DMS53 (cell line): ENCODE data around the gene TMEM184B.

Experiments
- DNase-seq: peaks from one replicate; lab custom pipeline; 2025; lab: John Stamatoyannopoulos, UW

TMEM184B gene

GRCh38 chr22:38308791-38309498 is 36.1 kb upstream of the TMEM184B start:
- no peak for DNase-seq

- DNase-seq: no peak
Observed at GRCh38 chr22:38305471-38306448, 33.0 kb upstream of the TMEM184B start.

GRCh38 chr22:38304526-38304925 is 31.7 kb upstream of the TMEM184B start:
- no peak for DNase-seq

GRCh38 chr22:38303974-38304373 is 31.2 kb upstream of the TMEM184B start:
- DNase-seq: no peak

GRCh38 chr22:38302906-38303305 is 30.1 kb upstream of the TMEM184B start:
- no peak for DNase-seq

GRCh38 chr22:38300946-38301345 is 28.1 kb upstream of the TMEM184B start:
- DNase-seq: no peak

GRCh38 chr22:38300197-38300945 is 27.6 kb upstream of the TMEM184B start:
- DNase-seq: no peak

- DNase-seq: no peak
Observed at GRCh38 chr22:38299770-38300102, 26.9 kb upstream of the TMEM184B start.

GRCh38 chr22:38298312-38299005 is 25.6 kb upstream of the TMEM184B start:
- peak; percentile 11 for DNase-seq

- DNase-seq: no peak
Observed at GRCh38 chr22:38296372-38296771, 23.6 kb upstream of the TMEM184B start.

GRCh38 chr22:38295863-38296262 is 23.1 kb upstream of the TMEM184B start:
- no peak for DNase-seq

GRCh38 chr22:38295339-38295738 is 22.5 kb upstream of the TMEM184B start:
- no peak for DNase-seq

- DNase-seq: no peak
Observed at GRCh38 chr22:38294193-38294592, 21.4 kb upstream of the TMEM184B start.

- no peak for DNase-seq
Observed at GRCh38 chr22:38292694-38293093, 19.9 kb upstream of the TMEM184B start.

- no peak for DNase-seq
Observed at GRCh38 chr22:38291201-38291777, 18.5 kb upstream of the TMEM184B start.

- DNase-seq: no peak
Observed at GRCh38 chr22:38290347-38290746, 17.5 kb upstream of the TMEM184B start.

GRCh38 chr22:38289583-38290082 is 16.8 kb upstream of the TMEM184B start:
- no peak for DNase-seq

GRCh38 chr22:38286915-38287669 is 14.3 kb upstream of the TMEM184B start:
- no peak for DNase-seq

GRCh38 chr22:38285018-38285417 is 12.2 kb upstream of the TMEM184B start:
- DNase-seq: no peak

GRCh38 chr22:38284042-38284402 is 11.2 kb upstream of the TMEM184B start:
- no peak for DNase-seq

GRCh38 chr22:38282397-38282796 is 9.6 kb upstream of the TMEM184B start:
- peak; percentile 20 for DNase-seq
